ENCODE results near the gene SBF2. TPM values are rescaled to one million over a fixed set of nuclear protein-coding genes. Genes with fewer than 3 reads are reported as not detected.

SBF2 gene
- total and polyA plus RNA-seq, 9 of the 15 experiments (the other 6 are each of a cell fraction or from before 2014, with no cell fraction given) = 0.80 to 9.5 (median 5.0) TPM

GRCh38 chr11:9748361-9748970 is 545.6 kb downstream of the SBF2 start (continued):
- TF ChIP-seq DEAF1 (CRISPR knock-in tag; IDR thresholded peaks at IDR 0.05) (peak; percentile 81), BMI1 (IDR thresholded peaks at IDR 0.05; ENCODE audit: low read length) (no peak), MITF (IDR thresholded peaks at IDR 0.05) (no peak), DDX20 (tag; IDR thresholded peaks at IDR 0.05; ENCODE audit: low read depth) (no peak), ADNP (tag; IDR thresholded peaks at IDR 0.05) (0 out of 2 replicates have a peak, but pooled peaks have one; percentile 48), HDAC3 (IDR thresholded peaks at IDR 0.05; ENCODE audit: borderline replicate concordance, partially characterized antibody) (no peak), GABPA (tag; conservative IDR thresholded peaks at IDR 0.05; ENCODE audit: low read depth) (no peak), CBX3 (IDR thresholded peaks at IDR 0.05; ENCODE audit: borderline replicate concordance in 1 of 2, low read length in 2 of 2) (0 out of 3 replicates have a peak, but pooled peaks of 1 of the 2 experiments have one; percentile 15), IRF9 (tag; IDR thresholded peaks at IDR 0.05) (no peak), BACH1 (tag; IDR thresholded peaks at IDR 0.05) (no peak), ZNF408 (CRISPR knock-in tag; IDR thresholded peaks at IDR 0.05; ENCODE audit: low read depth) (no peak), DIDO1 (tag; IDR thresholded peaks at IDR 0.05; ENCODE audit: low read depth) (no peak), STAT5B (CRISPR knock-in tag; IDR thresholded peaks at IDR 0.05) (no peak), U2AF1 (optimal IDR thresholded peaks at IDR 0.05; ENCODE audit: low read depth, low read length) (no peak), TSHZ1 (CRISPR knock-in tag; IDR thresholded peaks at IDR 0.05) (0 out of 2 replicates have a peak, but pooled peaks have one; percentile 5), PTTG1 (tag; IDR thresholded peaks at IDR 0.05; ENCODE audit: low read depth) (no peak), HDGF (IDR thresholded peaks at IDR 0.05) (0 out of 2 replicates have a peak, but pooled peaks have one; percentile 50), FOSL1 (tag; conservative IDR thresholded peaks at IDR 0.05) (no peak), ZNF197 (CRISPR knock-in tag; IDR thresholded peaks at IDR 0.05; ENCODE audit: low read depth) (no peak), MTA2 (IDR thresholded peaks at IDR 0.05; ENCODE audit: low read depth) (no peak), MXI1 (IDR thresholded peaks at IDR 0.05; ENCODE audit: low read depth, low read length) (no peak)
